H9 (cell line): ENCODE data around the gene RBKS. TPM values are rescaled to one million over a fixed set of nuclear protein-coding genes. Genes with fewer than 3 reads are reported as not detected.

Source experiments
- DNase-seq: peaks from one replicate; pipeline ENCODE4 v3.0.0-alpha.2; 2017
- H2AFZ ChIP-seq: one replicate; pipeline ENCODE4 v1.6.1; 2013; ENCODE audit warnings: mild to moderate bottlenecking, low read length, control low read depth, moderate library complexity
- H2AK5ac ChIP-seq: 2 replicates; pipeline ENCODE4 v1.6.1; 2013; ENCODE audit warnings: low read length, control low read depth, mixed read lengths; ENCODE audit not compliant: insufficient read length
- H2BK120ac ChIP-seq: one replicate; pipeline ENCODE4 v1.6.1; 2013; ENCODE audit warnings: low read depth, mild to moderate bottlenecking, low read length, control low read depth, inconsistent platforms; ENCODE audit not compliant: poor library complexity, severe bottlenecking
- H2BK12ac ChIP-seq: 2 replicates; pipeline ENCODE4 v1.6.1; 2013; ENCODE audit warnings: low read length, control low read depth, mixed read lengths, low read depth; ENCODE audit not compliant: insufficient read length
- H2BK15ac ChIP-seq: 2 replicates; pipeline ENCODE4 v1.6.1; 2013; ENCODE audit warnings: low read depth, low read length, control low read depth
- H2BK20ac ChIP-seq: one replicate; pipeline ENCODE4 v1.6.1; 2013; ENCODE audit warnings: low read depth, mild to moderate bottlenecking, low read length, control low read depth, inconsistent platforms; ENCODE audit not compliant: poor library complexity, severe bottlenecking
- H2BK5ac ChIP-seq: 2 replicates; pipeline ENCODE4 v1.6.1; 2013; ENCODE audit warnings: low read length, control low read depth, mixed read lengths; ENCODE audit not compliant: insufficient read length
- H3K14ac ChIP-seq: 2 replicates; pipeline ENCODE4 v1.6.1; 2013; ENCODE audit warnings: low read length, control low read depth; ENCODE audit not compliant: insufficient read depth
- H3K18ac ChIP-seq: 2 replicates; pipeline ENCODE4 v1.6.1; 2013; ENCODE audit warnings: low read depth, mild to moderate bottlenecking, mixed read lengths, low read length, control low read depth; ENCODE audit not compliant: insufficient read length
- H3K23ac ChIP-seq: 2 replicates; pipeline ENCODE4 v1.6.1; 2013; ENCODE audit warnings: low read length, control low read depth, mixed read lengths, low read depth; ENCODE audit not compliant: insufficient read length
- H3K23me2 ChIP-seq: 2 replicates; pipeline ENCODE4 v1.6.1; 2013; ENCODE audit warnings: low read depth, mild to moderate bottlenecking, mixed read lengths, low read length, control low read depth; ENCODE audit not compliant: insufficient read length, poor library complexity, severe bottlenecking
- H3K27ac ChIP-seq: 2 replicates; pipeline ENCODE4 v1.5.1; 2013; ENCODE audit warnings: low read length, control low read depth, mixed read lengths, low read depth; ENCODE audit not compliant: insufficient read length
- H3K27me3 ChIP-seq: 2 replicates; pipeline ENCODE4 v1.6.1; 2013; ENCODE audit warnings: low read length, control low read depth, inconsistent platforms; ENCODE audit not compliant: insufficient read depth
- H3K4ac ChIP-seq: 2 replicates; pipeline ENCODE4 v1.6.1; 2013; ENCODE audit warnings: low read depth, mild to moderate bottlenecking, control low read depth, inconsistent platforms, low read length, moderate library complexity
- H3K4me1 ChIP-seq: 2 replicates; pipeline ENCODE4 v1.6.1; 2013; ENCODE audit warnings: low read length, control low read depth, inconsistent platforms; ENCODE audit not compliant: insufficient read depth
- H3K4me2 ChIP-seq: 2 replicates; pipeline ENCODE4 v1.6.1; 2013; ENCODE audit warnings: low read length, control low read depth, mixed read lengths; ENCODE audit not compliant: insufficient read length, insufficient read depth
- H3K56ac ChIP-seq: 2 replicates; pipeline ENCODE4 v1.6.1; 2013; ENCODE audit warnings: low read depth, mild to moderate bottlenecking, mixed read lengths, low read length, control low read depth; ENCODE audit not compliant: insufficient read length
- H3K79me1 ChIP-seq: 2 replicates; pipeline ENCODE4 v1.6.1; 2013; ENCODE audit warnings: low read depth, mild to moderate bottlenecking, moderate library complexity, low read length, control low read depth, inconsistent platforms; ENCODE audit not compliant: insufficient read depth, poor library complexity, severe bottlenecking
- H3K79me2 ChIP-seq: 2 replicates; pipeline ENCODE4 v1.6.1; 2013; ENCODE audit warnings: low read length, control low read depth, inconsistent platforms; ENCODE audit not compliant: insufficient read depth
- H3K9ac ChIP-seq: 2 replicates; pipeline ENCODE4 v1.6.1; 2013; ENCODE audit warnings: low read length, control low read depth, mixed read lengths; ENCODE audit not compliant: insufficient read length; ENCODE audit errors: extremely low read depth
- H3K9me3 ChIP-seq: one replicate; pipeline ENCODE4 v1.6.1; 2013; ENCODE audit warnings: low read depth, low read length, inconsistent platforms; ENCODE audit not compliant: control insufficient read depth
- H3T11ph ChIP-seq: one replicate; pipeline ENCODE4 v1.6.1; 2013; ENCODE audit warnings: mild to moderate bottlenecking, low read length, control low read depth, inconsistent platforms
- H4K20me1 ChIP-seq: one replicate; pipeline ENCODE4 v1.6.1; 2013; ENCODE audit not compliant: control insufficient read depth, insufficient read length, insufficient read depth
- H4K5ac ChIP-seq: 2 replicates; pipeline ENCODE4 v1.6.1; 2013; ENCODE audit warnings: low read depth, mild to moderate bottlenecking, mixed read lengths, low read length, control low read depth; ENCODE audit not compliant: insufficient read length
- H4K8ac ChIP-seq: replicated peaks from 2 replicates; pipeline ENCODE4 v1.6.1; 2013; ENCODE audit warnings: low read length, control low read depth, mixed read lengths, low read depth; ENCODE audit not compliant: insufficient read length
- H4K91ac ChIP-seq: 2 replicates; pipeline ENCODE4 v1.6.1; 2013; ENCODE audit warnings: low read depth, mild to moderate bottlenecking, moderate library complexity, mixed read lengths, low read length, control low read depth; ENCODE audit not compliant: insufficient read length
- H3K27ac Mint-ChIP-seq, 3 experiments: 2 replicates in 2 of 3; 3 replicates in 1 of 3; pipeline ENCODE4 v1.8.0; 2020 to 2021; ENCODE audit warnings: mixed read lengths in 3 of 3, mild to moderate bottlenecking in 1 of 3, moderate library complexity in 1 of 3
- H3K27me3 Mint-ChIP-seq: 2 replicates; pipeline ENCODE4 v1.8.0; 2021; ENCODE audit warnings: low read depth, mild to moderate bottlenecking, moderate library complexity, mixed read lengths
- H3K36me3 Mint-ChIP-seq, 3 experiments: 2 replicates in 2 of 3; 3 replicates in 1 of 3; pipeline ENCODE4 v1.8.0; 2020 to 2021; ENCODE audit warnings: low read depth in 3 of 3, mixed read lengths in 3 of 3; ENCODE audit not compliant: insufficient read depth in 1 of 3
- H3K4me1 Mint-ChIP-seq, 2 experiments: 2 replicates each; pipeline ENCODE4 v1.8.0; 2020; ENCODE audit warnings: mixed read lengths in 2 of 2
- H3K4me3 Mint-ChIP-seq, 2 experiments: 2 replicates in 1 of 2; 3 replicates in 1 of 2; pipeline ENCODE4 v1.8.0; 2020 to 2021; ENCODE audit warnings: mild to moderate bottlenecking in 2 of 2, mixed read lengths in 2 of 2, moderate library complexity in 1 of 2
- H3K9me3 Mint-ChIP-seq, 2 experiments: 2 replicates in 1 of 2; 3 replicates in 1 of 2; pipeline ENCODE4 v1.8.0; 2020; ENCODE audit warnings: mild to moderate bottlenecking in 2 of 2, mixed read lengths in 2 of 2, moderate library complexity in 1 of 2
- WGBS: extraction: QIAGEN DNeasy Blood & Tissue Kit; methylation state at CpG from one replicate; pipeline ENCODE4 v1.1.7; 2013; ENCODE audit warnings: missing lambda C conversion rate, low lambda C conversion rate, mixed read lengths; ENCODE audit not compliant: insufficient read length; ENCODE audit errors: extremely low coverage; 5-methylcytosine and 5-hydroxymethylcytosine counted together
- total RNA-seq: library from RNA; stranded (reverse); gene quantifications from 2 replicates; pipeline ENCODE4 v1.2.1, GENCODE V29; 2021
- TF ChIP-seq, protein P1 (sequence below): fragments of 200-600 bp; sonication (generic); conservative IDR thresholded peaks from 3 replicates; pipeline ENCODE4 v1.8.0; 2021; ENCODE audit warnings: antibody characterized with exemption, mild to moderate bottlenecking

The RBKS gene
- total RNA-seq, 1 experiment from 2014 or later, result 2.3 TPM

DNA sequence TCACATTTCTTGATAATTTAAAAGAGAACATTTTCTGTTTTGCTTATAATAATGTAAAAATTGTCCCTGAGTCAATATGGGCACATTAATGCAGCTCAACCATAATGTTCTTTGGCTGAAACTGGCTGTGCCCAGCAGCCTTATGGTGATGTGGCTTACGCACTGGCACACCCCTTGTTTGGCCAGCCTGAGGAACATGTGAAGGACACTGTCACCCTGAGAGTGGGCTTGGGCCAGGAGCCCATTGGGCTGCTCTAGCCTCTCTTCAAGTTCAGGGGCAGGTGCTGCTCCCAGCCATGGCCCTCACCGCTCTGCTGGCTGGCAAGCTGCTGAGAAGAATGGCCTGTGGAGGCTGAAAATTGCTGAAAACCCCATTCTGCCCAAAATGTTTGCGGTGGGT lies 81.2 kb downstream of the RBKS start:
- no peak overlapping the region for H2BK12ac ChIP-seq
- no peaks in the 10 kb centered on the region for H3K79me1 ChIP-seq
- no peak overlapping the region for H4K91ac ChIP-seq
- H3K18ac ChIP-seq, result no peak overlapping the region
- no peak overlapping the region for H4K8ac ChIP-seq
- H3K9me3 Mint-ChIP-seq, result no peaks in the 10 kb centered on the region
- WGBS, result no CpG with 5 or more reads among the region's 3 CpGs
- no peaks in the 10 kb centered on the region; the same call in 1 of the 2 replicates for H3K27me3 Mint-ChIP-seq
- H3K9ac ChIP-seq, result no peak overlapping the region
- no peak overlapping the region for H2AK5ac ChIP-seq
- H4K20me1 ChIP-seq, result no peaks in the 10 kb centered on the region
- no peak overlapping the region for H3K23ac ChIP-seq
- no peak for DNase-seq
- TF ChIP-seq, protein P1, sequence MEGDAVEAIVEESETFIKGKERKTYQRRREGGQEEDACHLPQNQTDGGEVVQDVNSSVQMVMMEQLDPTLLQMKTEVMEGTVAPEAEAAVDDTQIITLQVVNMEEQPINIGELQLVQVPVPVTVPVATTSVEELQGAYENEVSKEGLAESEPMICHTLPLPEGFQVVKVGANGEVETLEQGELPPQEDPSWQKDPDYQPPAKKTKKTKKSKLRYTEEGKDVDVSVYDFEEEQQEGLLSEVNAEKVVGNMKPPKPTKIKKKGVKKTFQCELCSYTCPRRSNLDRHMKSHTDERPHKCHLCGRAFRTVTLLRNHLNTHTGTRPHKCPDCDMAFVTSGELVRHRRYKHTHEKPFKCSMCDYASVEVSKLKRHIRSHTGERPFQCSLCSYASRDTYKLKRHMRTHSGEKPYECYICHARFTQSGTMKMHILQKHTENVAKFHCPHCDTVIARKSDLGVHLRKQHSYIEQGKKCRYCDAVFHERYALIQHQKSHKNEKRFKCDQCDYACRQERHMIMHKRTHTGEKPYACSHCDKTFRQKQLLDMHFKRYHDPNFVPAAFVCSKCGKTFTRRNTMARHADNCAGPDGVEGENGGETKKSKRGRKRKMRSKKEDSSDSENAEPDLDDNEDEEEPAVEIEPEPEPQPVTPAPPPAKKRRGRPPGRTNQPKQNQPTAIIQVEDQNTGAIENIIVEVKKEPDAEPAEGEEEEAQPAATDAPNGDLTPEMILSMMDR, result no peak
- H3K14ac ChIP-seq, result no peak overlapping the region
- no peak overlapping the region for H2BK120ac ChIP-seq
- H3K4me2 ChIP-seq, result no peak overlapping the region
- no peak overlapping the region for H3T11ph ChIP-seq
- no peaks in the 10 kb centered on the region; the same call in 1 of the 2 replicates for H3K27me3 ChIP-seq
- H3K56ac ChIP-seq, result no peak overlapping the region
- H3K4me1 Mint-ChIP-seq, result no peaks in the 10 kb centered on the region
- no peaks in the 10 kb centered on the region for H3K36me3 Mint-ChIP-seq
- H3K4ac ChIP-seq, result no peak overlapping the region
- H2BK5ac ChIP-seq, result no peak overlapping the region
- H3K79me2 ChIP-seq, result no peaks in the 10 kb centered on the region
- no peaks in the 10 kb centered on the region for H3K4me1 ChIP-seq
- H2BK20ac ChIP-seq, result no peak overlapping the region
- no peak overlapping the region for H2BK15ac ChIP-seq
- H4K5ac ChIP-seq, result no peak overlapping the region
- H2AFZ ChIP-seq, result no peak overlapping the region
- H3K27ac Mint-ChIP-seq, result no peak overlapping the region
- H3K9me3 ChIP-seq, result no peaks in the 10 kb centered on the region
- H3K23me2 ChIP-seq, result no peaks in the 10 kb centered on the region
- no peak overlapping the region for H3K27ac ChIP-seq
- no peak overlapping the region for H3K4me3 Mint-ChIP-seq
